ENCODE measurements around the gene ZNF652.
"Not testable (repeated sequence)": the region's sequence is repeated elsewhere in the genome, so short reads cannot be mapped to it uniquely, and the experiment has no call there.

The ZNF652 gene

GRCh38 chr17:49315551-49316257 lies 46.3 kb downstream of the ZNF652 start:
- peak; percentile 65 for DNase-seq (ENCODE audit: low read depth)

- no peak for DNase-seq (ENCODE audit: low read depth)
Measured at GRCh38 chr17:49312722-49313121, 49.3 kb downstream of the ZNF652 start.

- DNase-seq (ENCODE audit: low read depth), result no peak
Measured at GRCh38 chr17:49299996-49300395, 62.1 kb downstream of the ZNF652 start.

GRCh38 chr17:49298371-49298976 lies 63.6 kb downstream of the ZNF652 start:
- no peak for DNase-seq (ENCODE audit: low read depth)

GRCh38 chr17:49297141-49297540 lies 64.9 kb downstream of the ZNF652 start:
- DNase-seq (ENCODE audit: low read depth), result no peak

GRCh38 chr17:49294122-49294521 lies 67.9 kb downstream of the ZNF652 start:
- no peak for DNase-seq (ENCODE audit: low read depth)

GRCh38 chr17:49292901-49293300 lies 69.1 kb downstream of the ZNF652 start:
- no peak for DNase-seq (ENCODE audit: low read depth)

GRCh38 chr17:49291929-49292328 lies 70.1 kb downstream of the ZNF652 start:
- no peak for DNase-seq (ENCODE audit: low read depth)

GRCh38 chr17:49290690-49291359 lies 71.2 kb downstream of the ZNF652 start:
- no peak for DNase-seq (ENCODE audit: low read depth)

GRCh38 chr17:49288388-49288787 lies 73.7 kb downstream of the ZNF652 start:
- DNase-seq (ENCODE audit: low read depth), result no peak

- DNase-seq (ENCODE audit: low read depth), result no peak
Measured at GRCh38 chr17:49287481-49287880, 74.6 kb downstream of the ZNF652 start.

- not testable (repeated sequence) for DNase-seq (ENCODE audit: low read depth)
Measured at GRCh38 chr17:49286261-49286973, 75.6 kb downstream of the ZNF652 start.

GRCh38 chr17:49285716-49286115 lies 76.3 kb downstream of the ZNF652 start:
- DNase-seq (ENCODE audit: low read depth), result no peak

GRCh38 chr17:49280918-49281317 lies 81.1 kb downstream of the ZNF652 start:
- no peak for DNase-seq (ENCODE audit: low read depth)

- no peak for DNase-seq (ENCODE audit: low read depth)
Measured at GRCh38 chr17:49280061-49280460, 82.0 kb downstream of the ZNF652 start.

- DNase-seq (ENCODE audit: low read depth), result not testable (repeated sequence)
Measured at GRCh38 chr17:49279263-49280015, 82.6 kb downstream of the ZNF652 start.

- DNase-seq (ENCODE audit: low read depth), result no peak
Measured at GRCh38 chr17:49278076-49278475, 84.0 kb downstream of the ZNF652 start.

GRCh38 chr17:49277638-49278037 lies 84.4 kb downstream of the ZNF652 start:
- no peak for DNase-seq (ENCODE audit: low read depth)

GRCh38 chr17:49275981-49276380 lies 86.1 kb downstream of the ZNF652 start:
- DNase-seq (ENCODE audit: low read depth), result not testable (repeated sequence)

GRCh38 chr17:49269356-49269755 lies 92.7 kb downstream of the ZNF652 start:
- no peak for DNase-seq (ENCODE audit: low read depth)

- no peak for DNase-seq (ENCODE audit: low read depth)
Measured at GRCh38 chr17:49267912-49268311, 94.1 kb downstream of the ZNF652 start.

GRCh38 chr17:49266233-49266632 lies 95.8 kb downstream of the ZNF652 start:
- no peak for DNase-seq (ENCODE audit: low read depth)

Data from stimulated activated CD8-positive, alpha-beta memory T cell treated with anti-CD3 and anti-CD28 coated beads, Interleukin-12 subunit alpha, Interleukin-12 subunit beta, amount 100 ng/mL, for 1 hour (primary cell).